ENCODE data around the gene RTP5. TPM values are rescaled to one million over a fixed set of nuclear protein-coding genes. Genes with fewer than 3 reads are reported as not detected.

Gene RTP5
- total and polyA plus RNA-seq, 2 donors (not counting 1 experiment from before 2014, with no cell fraction given), result not detected

DNA sequence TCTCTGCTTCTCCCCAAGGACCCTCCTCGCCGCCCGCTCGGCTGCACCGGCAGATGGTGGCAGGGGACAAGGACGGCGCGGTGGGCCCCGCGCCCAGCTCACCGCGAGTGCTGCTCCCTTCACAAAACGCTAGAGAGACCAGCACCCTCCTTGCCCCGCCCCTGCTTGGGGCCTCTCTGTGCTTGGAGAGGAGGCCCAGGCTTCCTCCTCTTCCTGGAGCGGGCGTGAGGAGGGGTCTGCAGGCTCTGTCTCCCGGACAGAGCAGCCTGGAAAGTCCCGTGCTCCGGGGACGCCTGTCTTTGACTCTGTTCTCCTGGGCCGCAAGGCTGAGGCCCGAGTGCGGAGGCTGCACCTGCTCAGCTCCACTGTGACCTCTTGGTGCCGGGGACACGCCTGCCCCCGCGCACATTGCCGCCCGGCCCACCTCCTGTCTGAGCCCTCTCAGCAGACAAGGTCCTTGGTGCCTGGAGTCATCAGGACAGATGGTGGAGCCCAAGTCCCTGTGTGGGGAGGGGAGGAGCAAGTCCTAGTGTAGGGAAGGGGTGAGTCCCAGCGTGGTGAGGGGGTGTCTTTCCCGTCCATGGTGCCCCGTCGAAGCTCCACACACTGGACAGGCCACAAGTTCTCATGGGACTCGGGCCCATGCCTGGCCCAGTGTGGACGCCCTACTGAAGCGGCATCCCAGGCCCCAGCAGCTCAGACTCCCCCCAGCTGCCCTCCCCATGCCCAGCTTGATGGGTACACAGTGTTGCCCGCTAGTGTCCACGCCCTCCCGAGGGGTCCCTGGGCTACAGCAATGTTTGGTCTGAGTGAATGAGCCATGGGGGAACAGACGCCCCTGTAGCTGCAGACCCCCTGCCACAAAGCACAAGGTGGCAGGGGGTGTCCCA lies 33.8 kb downstream of the RTP5 start:
- no peaks in the 10 kb centered on the region for H3K9me3 Mint-ChIP-seq (ENCODE audit: insufficient read depth)
- DNase-seq, result no peak
- no peak overlapping the region for H2AFZ ChIP-seq (ENCODE audit: insufficient read depth, low read depth, low read length, poor library complexity, severe bottlenecking)
- H3K27ac Mint-ChIP-seq, result no peak overlapping the region
- no peak overlapping the region for H3K4me3 Mint-ChIP-seq
- intact Hi-C loops (cut with micrococcal nuclease), result no loop called here
- ChIA-PET CTCF (no interaction called here), POLR2A (no interaction called here)
- peaks cover 0 to 5% of the 10 kb centered on the region in 2 experiments for H3K36me3 ChIP-seq (replicated peaks in 1 of 2; ENCODE audit: control extremely low read depth in 1 of 2, control insufficient read depth in 1 of 2, extremely low read depth in 1 of 2, insufficient read depth in 2 of 2, low read length in 1 of 2)
- H3K4me2 ChIP-seq (replicated peaks; ENCODE audit: low read depth, low read length, poor library complexity, severe bottlenecking), result no peak overlapping the region
- TF ChIP-seq EZH2 (IDR thresholded peaks at IDR 0.05; ENCODE audit: borderline replicate concordance, insufficient read depth, low read depth, low read length, poor library complexity, severe bottlenecking), result no peak
- TF ChIP-seq, protein P1, sequence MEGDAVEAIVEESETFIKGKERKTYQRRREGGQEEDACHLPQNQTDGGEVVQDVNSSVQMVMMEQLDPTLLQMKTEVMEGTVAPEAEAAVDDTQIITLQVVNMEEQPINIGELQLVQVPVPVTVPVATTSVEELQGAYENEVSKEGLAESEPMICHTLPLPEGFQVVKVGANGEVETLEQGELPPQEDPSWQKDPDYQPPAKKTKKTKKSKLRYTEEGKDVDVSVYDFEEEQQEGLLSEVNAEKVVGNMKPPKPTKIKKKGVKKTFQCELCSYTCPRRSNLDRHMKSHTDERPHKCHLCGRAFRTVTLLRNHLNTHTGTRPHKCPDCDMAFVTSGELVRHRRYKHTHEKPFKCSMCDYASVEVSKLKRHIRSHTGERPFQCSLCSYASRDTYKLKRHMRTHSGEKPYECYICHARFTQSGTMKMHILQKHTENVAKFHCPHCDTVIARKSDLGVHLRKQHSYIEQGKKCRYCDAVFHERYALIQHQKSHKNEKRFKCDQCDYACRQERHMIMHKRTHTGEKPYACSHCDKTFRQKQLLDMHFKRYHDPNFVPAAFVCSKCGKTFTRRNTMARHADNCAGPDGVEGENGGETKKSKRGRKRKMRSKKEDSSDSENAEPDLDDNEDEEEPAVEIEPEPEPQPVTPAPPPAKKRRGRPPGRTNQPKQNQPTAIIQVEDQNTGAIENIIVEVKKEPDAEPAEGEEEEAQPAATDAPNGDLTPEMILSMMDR (IDR thresholded peaks at IDR 0.05), result no peak
- no peaks in the 10 kb centered on the region for H3K27me3 ChIP-seq (replicated peaks in 1 of 4; ENCODE audit: control extremely low read depth in 1 of 4, control insufficient read depth in 3 of 4, insufficient read depth in 4 of 4, low read length in 3 of 4)
- ATAC-seq (ENCODE audit: low read depth), result no peak
- H3K27ac ChIP-seq (ENCODE audit: low read length in 2 of 2), result no peak overlapping the region
- peaks cover 6% of the 10 kb centered on the region for H3K4me1 Mint-ChIP-seq
- H3K27me3 Mint-ChIP-seq, result no peaks in the 10 kb centered on the region
- H3K9me3 ChIP-seq (ENCODE audit: control extremely low read depth in 1 of 3, control insufficient read depth in 2 of 3, insufficient read depth in 1 of 3, low read length in 2 of 3), result no peaks in the 10 kb centered on the region
- peaks cover 0 to 6% of the 10 kb centered on the region in 2 donors for H3K4me1 ChIP-seq (ENCODE audit: control insufficient read depth in 2 of 2, insufficient read depth in 2 of 2, low read length in 2 of 2)
- WGBS (ENCODE audit: insufficient coverage), result 99% methylated on average over 39 of the region's 40 CpGs
- no peak overlapping the region for H3K9ac ChIP-seq (ENCODE audit: low read length)
- H3K79me2 ChIP-seq (ENCODE audit: control insufficient read depth, insufficient read depth, low read length), result peaks cover 32% of the 10 kb centered on the region
- no peak overlapping the region for H3K4me3 ChIP-seq (ENCODE audit: control extremely low read depth in 1 of 5, extremely low read depth in 1 of 5, insufficient read depth in 1 of 5, low read depth in 2 of 5, low read length in 4 of 5)
- H4K20me1 ChIP-seq (ENCODE audit: control insufficient read depth, insufficient read depth, low read length, poor library complexity, severe bottlenecking), result peaks cover 39% of the 10 kb centered on the region

- peaks cover 0 to 6% of the 10 kb centered on the region in 2 donors for H3K4me1 ChIP-seq (ENCODE audit: control insufficient read depth in 2 of 2, insufficient read depth in 2 of 2, low read length in 2 of 2)
- no peak overlapping the region for H3K27ac Mint-ChIP-seq
- H4K20me1 ChIP-seq (ENCODE audit: control insufficient read depth, insufficient read depth, low read length, poor library complexity, severe bottlenecking), result peaks cover 45% of the 10 kb centered on the region
- no peak overlapping the region for H3K4me3 ChIP-seq (ENCODE audit: control extremely low read depth in 1 of 5, extremely low read depth in 1 of 5, insufficient read depth in 1 of 5, low read depth in 2 of 5, low read length in 4 of 5)
- H3K9me3 ChIP-seq (ENCODE audit: control extremely low read depth in 1 of 3, control insufficient read depth in 2 of 3, insufficient read depth in 1 of 3, low read length in 2 of 3), result no peaks in the 10 kb centered on the region
- H3K4me3 Mint-ChIP-seq, result no peak overlapping the region
- peaks cover 6% of the 10 kb centered on the region for H3K4me1 Mint-ChIP-seq
- DNase-seq (no peak), ATAC-seq (ENCODE audit: low read depth) (no peak)
- no peak overlapping the region for H3K27ac ChIP-seq (ENCODE audit: low read length in 2 of 2)
- ChIA-PET CTCF (no interaction called here), POLR2A (no interaction called here)
- H3K9me3 Mint-ChIP-seq (ENCODE audit: insufficient read depth), result no peaks in the 10 kb centered on the region
- H3K36me3 ChIP-seq (replicated peaks in 1 of 2; ENCODE audit: control extremely low read depth in 1 of 2, control insufficient read depth in 1 of 2, extremely low read depth in 1 of 2, insufficient read depth in 2 of 2, low read length in 1 of 2), result peaks cover 0 to 5% of the 10 kb centered on the region in 2 experiments
- H3K27me3 ChIP-seq (replicated peaks in 1 of 4; ENCODE audit: control extremely low read depth in 1 of 4, control insufficient read depth in 3 of 4, insufficient read depth in 4 of 4, low read length in 3 of 4), result no peaks in the 10 kb centered on the region
- H2AFZ ChIP-seq (ENCODE audit: insufficient read depth, low read depth, low read length, poor library complexity, severe bottlenecking), result no peak overlapping the region
- intact Hi-C loops (cut with micrococcal nuclease), result no loop called here
- WGBS (ENCODE audit: insufficient coverage), result 91% methylated on average over 11 of the region's 19 CpGs
- TF ChIP-seq, protein P1 (IDR thresholded peaks at IDR 0.05), result no peak
- no peak for TF ChIP-seq EZH2 (IDR thresholded peaks at IDR 0.05; ENCODE audit: borderline replicate concordance, insufficient read depth, low read depth, low read length, poor library complexity, severe bottlenecking)
- H3K9ac ChIP-seq (ENCODE audit: low read length), result no peak overlapping the region
- H3K27me3 Mint-ChIP-seq, result no peaks in the 10 kb centered on the region
- H3K79me2 ChIP-seq (ENCODE audit: control insufficient read depth, insufficient read depth, low read length), result peaks cover 36% of the 10 kb centered on the region
- no peak overlapping the region for H3K4me2 ChIP-seq (replicated peaks; ENCODE audit: low read depth, low read length, poor library complexity, severe bottlenecking)
Measured at GRCh38 chr2:241904011-241904718, 34.6 kb downstream of the RTP5 start.

Data from B cell (primary cell).